D341Med (cell line): ENCODE data around the gene MLPH.

Experiments used
- DNase-seq: peaks from one replicate; pipeline ENCODE4 v3.0.0; 2012; ENCODE audit warnings: low spot score

MLPH gene

GRCh38 chr2:237546040-237546875, 59.2 kb downstream of the MLPH start:
- DNase-seq = no peak

GRCh38 chr2:237546876-237547395, 59.9 kb downstream of the MLPH start:
- DNase-seq = no peak

DNA sequence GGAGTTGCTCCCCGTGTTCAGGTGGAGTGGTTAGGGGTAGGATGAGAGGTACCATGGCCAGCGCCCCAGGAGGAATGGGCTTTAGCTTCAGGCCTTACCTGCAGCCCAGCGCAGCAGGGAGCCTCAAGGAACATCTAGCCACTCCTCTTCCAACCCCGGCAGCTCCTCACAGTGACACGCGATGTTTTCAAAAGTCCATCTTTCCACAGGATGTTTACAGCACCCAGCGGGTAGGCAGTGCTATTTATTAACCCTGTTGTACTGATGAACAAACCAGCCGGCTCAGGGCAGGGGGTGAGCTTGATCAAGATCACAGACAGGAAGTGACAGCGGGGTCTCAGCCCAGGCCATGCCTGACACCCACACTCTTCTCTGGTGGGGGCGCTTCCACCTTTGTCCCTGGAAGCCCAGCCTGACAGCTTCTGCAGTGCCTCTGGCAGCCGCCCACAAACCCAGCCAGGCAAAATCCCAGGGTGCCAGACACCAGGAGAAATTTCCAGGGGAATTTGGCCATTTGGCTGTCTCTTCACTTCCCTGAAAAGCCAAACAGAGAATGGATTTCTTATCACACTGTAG, 60.9 kb downstream of the MLPH start:
- DNase-seq = no peak

DNA sequence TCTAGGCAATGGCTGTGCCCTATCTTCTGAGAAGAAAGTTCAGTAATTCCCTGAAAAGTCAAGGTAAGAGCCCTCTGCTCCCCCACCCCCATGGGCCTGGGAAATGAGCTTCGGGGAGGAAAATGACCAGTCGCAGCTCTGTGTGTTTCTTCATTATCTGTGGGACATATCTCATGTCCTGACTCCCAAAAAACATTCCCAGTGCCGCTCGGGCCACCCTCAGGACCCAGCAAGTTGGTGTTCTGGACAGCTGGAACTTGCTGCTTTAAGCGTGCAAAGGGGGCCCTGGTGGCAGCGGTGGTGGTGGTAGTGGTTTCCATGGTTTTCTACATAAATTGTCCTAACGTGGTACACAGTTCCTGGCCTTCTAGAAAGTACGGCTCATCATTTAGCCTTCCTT, 62.2 kb downstream of the MLPH start:
- DNase-seq = no peak

DNA sequence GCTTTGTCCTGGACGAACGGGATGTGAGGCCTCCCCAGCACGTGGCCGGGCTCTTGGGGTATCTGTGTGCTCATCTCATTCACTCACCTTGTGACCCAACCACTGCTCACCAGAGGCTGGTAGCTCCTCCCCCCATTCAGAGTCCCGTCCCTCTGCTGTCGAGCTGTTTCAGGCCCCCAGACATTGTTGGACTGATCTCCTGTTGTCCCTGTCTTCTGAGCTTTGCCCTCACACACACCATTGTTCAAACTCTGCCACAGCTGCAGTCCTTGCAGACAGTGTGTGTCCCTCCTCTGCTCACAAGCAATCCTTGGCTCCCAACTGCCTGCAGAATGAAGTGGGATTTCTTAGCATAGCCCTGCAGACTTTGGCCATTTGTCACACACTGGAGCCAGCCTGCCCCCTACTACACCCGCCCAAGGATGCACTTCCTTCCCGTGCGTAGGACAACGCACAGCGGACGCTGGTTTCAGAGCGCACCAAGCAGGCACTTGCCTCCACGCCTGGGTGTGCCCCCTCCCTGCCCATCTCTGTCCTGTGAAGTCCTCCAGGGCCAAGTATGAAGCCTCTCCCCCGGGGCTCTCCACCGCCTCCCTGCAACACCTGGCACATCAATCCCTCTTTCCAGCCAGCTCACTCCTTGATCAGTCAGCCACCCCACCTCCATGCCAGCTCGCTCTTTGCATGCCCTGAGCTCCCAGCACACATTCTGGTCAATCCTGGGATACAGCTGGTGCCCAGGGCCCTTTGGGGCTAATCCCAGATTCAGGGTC, 62.8 kb downstream of the MLPH start:
- DNase-seq = no peak

DNA sequence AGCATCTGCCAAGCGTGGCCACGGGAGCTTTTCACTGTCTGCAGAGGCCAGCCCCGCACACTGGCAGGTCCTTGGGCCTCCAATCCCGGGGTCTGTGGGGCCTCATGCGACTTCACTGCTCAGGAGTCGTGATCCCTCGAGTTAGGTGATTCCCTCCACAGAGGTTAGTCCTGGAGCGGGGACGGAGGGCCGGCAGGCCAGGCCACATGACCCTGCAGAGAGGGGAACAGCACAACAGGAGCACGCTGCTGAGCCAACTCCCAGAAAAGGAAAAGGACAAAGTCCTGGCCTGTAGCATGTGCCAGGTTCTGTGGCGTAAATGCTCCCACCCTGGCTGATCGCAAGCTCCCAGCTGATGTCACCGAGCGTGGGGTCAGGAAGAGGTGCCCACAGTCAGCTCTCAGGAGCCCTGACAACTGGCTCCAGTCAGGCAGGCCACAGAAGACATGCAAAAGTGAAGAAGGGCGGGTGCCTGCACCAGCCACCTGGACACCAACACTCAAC, 64.1 kb downstream of the MLPH start:
- no peak for DNase-seq

DNA sequence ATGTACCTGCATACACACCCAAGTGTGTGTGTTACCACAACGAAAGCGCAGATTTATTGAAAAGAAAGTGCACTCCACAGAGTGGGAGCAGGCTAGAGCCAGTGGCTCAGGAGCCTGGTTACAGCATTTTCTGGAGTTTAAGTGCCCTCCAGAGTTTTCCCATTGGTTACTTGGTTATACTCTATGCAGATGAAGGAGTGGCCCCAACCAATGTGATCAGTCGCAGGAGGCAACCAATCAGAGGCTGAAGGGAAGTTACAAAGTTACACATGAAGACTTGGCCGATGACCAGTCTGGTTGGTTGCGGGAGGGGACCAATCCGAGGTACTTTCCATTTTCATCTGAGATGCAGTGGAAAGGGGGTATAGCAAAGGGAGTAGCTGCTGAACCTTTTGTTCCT, 65.9 kb downstream of the MLPH start:
- DNase-seq = no peak

GRCh38 chr2:237553948-237554347, 66.9 kb downstream of the MLPH start:
- no peak for DNase-seq

DNA sequence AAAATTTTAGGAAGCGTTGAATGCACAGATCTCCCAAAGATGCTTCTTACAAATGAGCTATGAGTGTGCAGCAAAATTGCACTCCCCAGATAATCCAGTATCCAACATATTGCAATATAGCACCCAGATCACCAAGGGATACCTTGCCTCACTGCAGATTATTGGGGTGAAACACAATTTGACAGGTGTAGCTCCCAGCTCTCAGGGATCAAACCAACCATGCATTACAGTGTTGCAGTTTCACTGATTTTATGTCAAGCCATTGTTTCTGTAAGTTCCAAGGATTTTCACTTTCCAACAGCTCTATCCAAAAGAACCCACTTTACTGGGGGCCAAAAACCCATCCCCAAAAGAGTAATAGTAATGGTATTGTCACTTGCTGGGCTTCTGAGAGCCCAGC, 68.5 kb downstream of the MLPH start:
- no peak for DNase-seq

GRCh38 chr2:237556773-237557632, 70.0 kb downstream of the MLPH start:
- DNase-seq = no peak

DNA sequence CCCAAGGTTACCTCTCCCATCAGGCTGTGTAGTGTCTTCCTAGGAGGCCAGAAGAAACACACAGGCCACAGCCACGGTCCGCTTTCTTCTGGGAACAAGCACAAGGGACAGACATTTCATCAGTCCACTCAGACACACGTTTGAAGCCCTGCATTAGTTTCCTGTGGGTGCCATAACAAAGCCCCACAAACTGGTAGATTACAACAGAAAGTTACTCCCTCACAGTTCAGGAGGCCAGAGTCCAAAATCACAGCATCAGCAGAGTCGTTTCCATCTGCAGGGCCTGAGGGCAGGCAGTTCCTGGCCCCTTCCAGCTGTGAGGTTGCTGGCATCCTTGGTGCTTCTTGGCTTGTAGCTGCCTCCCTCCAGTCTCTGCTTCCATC, 70.6 kb downstream of the MLPH start:
- DNase-seq = no peak

DNA sequence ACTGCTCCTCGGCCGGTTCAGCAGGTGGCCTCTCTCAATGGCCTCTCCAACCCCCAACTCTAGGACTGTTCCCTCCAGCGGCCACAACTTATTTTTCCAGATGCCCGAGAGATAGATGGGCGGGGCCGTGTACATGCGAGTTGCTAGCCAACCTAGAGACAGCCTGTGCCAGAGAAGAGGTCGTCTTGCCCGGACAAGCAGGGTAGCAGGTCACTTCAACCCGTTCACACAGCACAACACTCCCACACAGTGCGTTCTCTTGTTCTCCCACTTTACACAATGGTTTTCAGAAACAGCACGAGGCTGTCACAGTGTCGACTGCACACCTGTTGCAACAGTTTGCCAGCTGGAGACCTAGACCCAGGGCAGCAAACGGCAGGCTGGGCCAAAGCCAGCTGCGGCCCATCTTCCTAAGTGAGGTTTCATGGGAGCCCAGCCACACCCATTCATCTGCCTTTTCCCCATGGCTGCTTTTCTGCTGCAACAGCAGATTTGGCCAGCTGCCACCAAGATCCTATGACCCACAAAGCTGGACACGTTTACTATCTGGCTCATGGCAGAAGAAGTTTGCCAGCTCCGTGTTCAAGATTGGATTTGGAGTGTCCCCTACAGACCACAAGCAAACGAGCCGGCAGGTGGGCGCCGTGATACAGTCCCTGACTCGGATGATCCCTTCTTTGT, 72.0 kb downstream of the MLPH start:
- no peak for DNase-seq

DNA sequence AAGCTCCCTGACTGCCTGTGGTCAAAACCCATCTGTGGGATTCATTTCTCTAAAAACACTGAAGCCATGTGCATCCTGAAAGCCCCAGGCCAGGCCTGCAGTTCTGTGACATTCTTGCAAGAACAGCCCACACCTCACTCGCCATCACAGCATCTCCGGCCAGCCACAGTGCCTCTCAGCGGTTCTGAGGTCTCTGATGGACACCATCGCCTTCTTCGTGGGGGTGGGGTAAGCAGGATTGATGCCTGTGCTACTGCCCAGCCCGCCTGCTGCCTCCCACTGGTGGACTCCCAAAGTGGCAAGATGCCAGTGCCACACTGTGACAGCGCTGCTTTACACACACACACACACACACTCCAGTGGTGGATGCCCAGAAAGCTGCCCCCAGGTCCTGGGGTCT, 74.2 kb downstream of the MLPH start:
- DNase-seq = no peak

GRCh38 chr2:237563816-237564215, 76.8 kb downstream of the MLPH start:
- no peak for DNase-seq

DNA sequence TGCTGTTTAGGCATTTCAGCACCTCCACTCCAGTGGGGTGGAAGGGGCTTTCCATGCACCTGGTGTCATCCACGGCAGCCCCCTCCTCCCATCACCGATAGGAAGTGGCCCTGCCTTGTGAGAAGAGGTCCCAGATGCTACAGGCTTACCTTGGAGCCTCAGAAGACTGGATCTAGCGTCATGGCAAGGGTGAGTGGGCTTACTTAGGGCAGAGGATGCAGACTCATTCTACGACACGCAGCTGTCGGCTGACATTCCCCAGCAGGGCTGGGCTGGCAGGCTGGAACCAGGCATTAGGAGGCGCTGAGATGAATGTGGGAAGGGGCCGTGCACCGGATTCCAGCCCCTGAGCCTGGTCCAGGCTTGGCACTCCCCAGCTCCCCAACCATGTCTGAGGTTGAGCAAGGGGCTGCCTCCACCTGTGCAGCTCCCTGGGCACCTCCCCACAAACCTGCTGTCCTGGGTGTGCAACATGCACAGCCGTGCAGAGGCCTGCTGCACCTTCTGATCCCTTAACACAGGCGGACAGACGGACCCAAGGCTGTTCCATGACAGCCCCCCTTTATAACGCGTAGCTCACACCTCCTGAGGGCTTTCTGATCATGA, 77.6 kb downstream of the MLPH start:
- DNase-seq = no peak

- no peak for DNase-seq
Observed at GRCh38 chr2:237565974-237566373, 78.9 kb downstream of the MLPH start.

DNA sequence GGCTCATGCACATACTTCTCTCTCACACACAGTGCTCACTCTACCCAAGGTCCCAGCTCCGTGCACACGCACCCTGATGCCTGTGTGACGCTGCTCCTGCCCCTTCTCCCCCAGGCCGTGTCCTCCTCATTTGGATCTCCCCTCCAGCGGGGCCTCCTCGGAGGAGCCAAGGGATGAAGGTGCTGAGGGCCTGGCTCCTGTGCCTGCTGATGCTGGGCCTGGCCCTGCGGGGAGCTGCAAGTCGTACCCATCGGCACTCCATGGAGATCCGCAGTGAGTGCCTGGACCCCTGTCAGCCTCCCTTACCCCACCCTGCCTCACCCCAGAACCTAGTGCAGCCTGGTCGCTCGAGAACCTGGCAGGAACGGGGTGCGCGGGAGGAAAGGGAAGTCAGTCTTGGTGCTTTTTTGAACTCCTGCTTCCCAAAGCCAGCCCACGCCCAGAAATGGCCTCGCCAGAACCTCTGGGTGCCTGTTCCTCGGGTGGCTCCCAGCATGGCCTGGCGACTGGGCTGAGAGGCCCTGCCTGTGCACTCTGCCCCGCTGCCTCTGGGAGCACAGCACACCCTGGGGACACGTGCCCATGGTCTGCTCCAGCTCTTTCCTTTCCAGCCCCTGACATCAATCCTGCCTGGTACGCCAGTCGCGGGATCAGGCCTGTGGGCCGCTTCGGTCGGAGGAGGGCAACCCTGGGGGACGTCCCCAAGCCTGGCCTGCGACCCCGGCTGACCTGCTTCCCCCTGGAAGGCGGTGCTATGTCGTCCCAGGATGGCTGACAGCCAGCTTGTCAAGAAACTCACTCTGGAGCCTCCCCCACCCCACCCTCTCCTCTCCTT, 79.6 kb downstream of the MLPH start, which contains the start of gene PRLH:
PRLH (plus strand) TSS at position 174 of the 835 bp plus-strand sequence; CDS start at position 174, 0 bp downstream.
- no peak for DNase-seq

DNA sequence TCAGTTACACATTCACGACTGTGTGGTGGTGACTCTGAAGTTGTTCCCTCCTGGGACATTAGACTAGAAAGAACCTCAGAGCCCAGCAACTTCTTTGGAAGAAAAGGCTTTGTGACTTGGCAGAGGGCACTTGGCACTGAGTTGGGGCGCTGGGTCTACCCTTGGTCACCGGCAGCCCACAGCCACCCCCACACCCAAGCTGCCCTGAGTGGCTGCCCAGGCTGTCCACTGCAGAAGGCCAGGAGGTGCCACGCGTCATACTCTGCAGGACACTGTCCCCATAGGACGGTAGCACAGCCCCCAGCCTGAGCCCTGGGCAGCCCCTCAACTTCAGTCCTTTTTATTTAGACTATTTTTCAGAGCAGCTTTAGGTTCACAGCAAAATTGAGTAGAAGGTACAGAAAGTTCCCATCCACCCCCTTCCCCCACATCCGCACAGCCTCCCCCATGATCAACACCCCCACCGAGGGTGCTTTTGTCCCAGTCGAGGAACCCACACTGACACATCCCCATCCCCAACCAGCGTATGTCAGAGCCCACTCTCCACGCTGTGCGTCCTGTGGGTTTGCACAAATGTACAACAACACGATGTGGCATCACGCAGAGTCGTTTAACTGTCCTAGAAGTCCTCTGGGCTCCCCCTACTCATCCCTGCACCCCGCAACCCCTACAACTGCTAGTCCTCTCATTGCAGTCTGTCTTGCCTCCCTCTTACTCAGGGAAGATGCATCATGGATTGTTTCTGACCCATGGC, 80.4 kb downstream of the MLPH start:
- DNase-seq = no peak

DNA sequence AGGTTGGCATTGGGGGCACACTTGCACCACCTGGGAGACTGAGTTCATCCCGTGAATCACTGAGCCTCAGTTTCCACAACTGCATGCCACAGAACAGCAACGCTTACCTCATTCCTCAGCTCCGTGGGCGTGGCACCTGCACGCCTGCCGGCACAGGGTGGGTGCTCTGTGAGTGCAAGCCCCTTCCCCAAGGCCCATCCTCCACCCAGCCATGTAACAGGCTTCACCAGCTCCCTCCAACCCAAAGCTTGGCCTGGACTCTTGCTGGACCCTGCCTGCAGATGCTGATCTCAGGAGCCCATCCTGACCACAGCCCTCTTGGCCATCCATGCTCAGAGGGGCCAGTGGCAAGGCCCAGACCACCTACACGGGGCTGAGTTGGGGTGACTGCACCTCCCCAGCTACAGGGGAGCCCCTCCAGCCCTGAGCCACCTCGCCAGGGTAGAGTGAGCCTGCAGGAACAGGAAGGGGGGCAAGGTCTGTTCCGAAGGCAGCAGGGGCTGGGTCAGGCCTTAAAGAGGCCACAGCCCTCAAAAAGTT, 81.1 kb downstream of the MLPH start:
- no peak for DNase-seq
